Measurements from ENCODE around the gene RFLNA.

Gene RFLNA

GRCh38 chr12:124304314-124304790 lies 9.5 kb downstream of the RFLNA start:
- DNase-seq: no peak

- DNase-seq: no peak
Measured at GRCh38 chr12:124305136-124305535, 10.2 kb downstream of the RFLNA start.

- no peak for DNase-seq
Measured at GRCh38 chr12:124305776-124306685, 11.1 kb downstream of the RFLNA start.

GRCh38 chr12:124306686-124307555 lies 12.0 kb downstream of the RFLNA start:
- no peak for DNase-seq

GRCh38 chr12:124307556-124307825 lies 12.6 kb downstream of the RFLNA start:
- no peak for DNase-seq

- no peak for DNase-seq
Measured at GRCh38 chr12:124308741-124309140, 13.8 kb downstream of the RFLNA start.

GRCh38 chr12:124309231-124309630 lies 14.3 kb downstream of the RFLNA start:
- DNase-seq: no peak

- DNase-seq: no peak
Measured at GRCh38 chr12:124309744-124310143, 14.9 kb downstream of the RFLNA start.

- no peak for DNase-seq
Measured at GRCh38 chr12:124310178-124310577, 15.3 kb downstream of the RFLNA start.

GRCh38 chr12:124310785-124311184 lies 15.9 kb downstream of the RFLNA start:
- DNase-seq: no peak

GRCh38 chr12:124311292-124312109 lies 16.6 kb downstream of the RFLNA start:
- no peak for DNase-seq

- DNase-seq: no peak
Measured at GRCh38 chr12:124312601-124313000, 17.7 kb downstream of the RFLNA start.

- DNase-seq: no peak
Measured at GRCh38 chr12:124314207-124314606, 19.3 kb downstream of the RFLNA start.

GRCh38 chr12:124314766-124315165 lies 19.9 kb downstream of the RFLNA start:
- no peak for DNase-seq

- no peak for DNase-seq
Measured at GRCh38 chr12:124315372-124316044, 20.6 kb downstream of the RFLNA start.

GRCh38 chr12:124316257-124316900 lies 21.5 kb downstream of the RFLNA start:
- no peak for DNase-seq

- no peak for DNase-seq
Measured at GRCh38 chr12:124317400-124317799, 22.5 kb downstream of the RFLNA start.

- no peak for DNase-seq
Measured at GRCh38 chr12:124318278-124319020, 23.6 kb downstream of the RFLNA start.

GRCh38 chr12:124319368-124320050 lies 24.6 kb downstream of the RFLNA start:
- no peak for DNase-seq

- no peak for DNase-seq
Measured at GRCh38 chr12:124321040-124321481, 26.2 kb downstream of the RFLNA start.

Data from kidney glomerular epithelial cell (primary cell).